Measurements from ENCODE around the gene PALMD. TPM values are rescaled to one million over a fixed set of nuclear protein-coding genes. Genes with fewer than 3 reads are reported as not detected.

PALMD gene
- total RNA-seq: 10 to 100 TPM; 12.1 to 42.5 TPM
- polyA plus RNA-seq (ENCODE audit: insufficient read length in 2 of 2): 10 to 100 TPM; 13.7 to 15.3 TPM
- long read RNA-seq, donor 1, full-length matches to known transcripts: 4 of 4 reads
- long read RNA-seq, donor 1, partial matches to known transcripts: 0 of 4 reads
- long read RNA-seq, donor 1, other reads (novel, unspliced or antisense): 0 of 4 reads
- long read RNA-seq, donor 2, partial matches to known transcripts: 0 of 2 reads
- long read RNA-seq, donor 2, other reads (novel, unspliced or antisense): 0 of 2 reads
- long read RNA-seq, donor 3, partial matches to known transcripts: 0 of 8 reads
- long read RNA-seq, donor 3, other reads (novel, unspliced or antisense): 0 of 8 reads
- long read RNA-seq, donor 4, transcript PALMD-201 (8 exons, 2,510 nt): major isoform, 5 of 17 reads
- long read RNA-seq, donor 4, partial matches to known transcripts: 9 of 17 reads
- long read RNA-seq, donor 4, other reads (novel, unspliced or antisense): 0 of 17 reads

DNA sequence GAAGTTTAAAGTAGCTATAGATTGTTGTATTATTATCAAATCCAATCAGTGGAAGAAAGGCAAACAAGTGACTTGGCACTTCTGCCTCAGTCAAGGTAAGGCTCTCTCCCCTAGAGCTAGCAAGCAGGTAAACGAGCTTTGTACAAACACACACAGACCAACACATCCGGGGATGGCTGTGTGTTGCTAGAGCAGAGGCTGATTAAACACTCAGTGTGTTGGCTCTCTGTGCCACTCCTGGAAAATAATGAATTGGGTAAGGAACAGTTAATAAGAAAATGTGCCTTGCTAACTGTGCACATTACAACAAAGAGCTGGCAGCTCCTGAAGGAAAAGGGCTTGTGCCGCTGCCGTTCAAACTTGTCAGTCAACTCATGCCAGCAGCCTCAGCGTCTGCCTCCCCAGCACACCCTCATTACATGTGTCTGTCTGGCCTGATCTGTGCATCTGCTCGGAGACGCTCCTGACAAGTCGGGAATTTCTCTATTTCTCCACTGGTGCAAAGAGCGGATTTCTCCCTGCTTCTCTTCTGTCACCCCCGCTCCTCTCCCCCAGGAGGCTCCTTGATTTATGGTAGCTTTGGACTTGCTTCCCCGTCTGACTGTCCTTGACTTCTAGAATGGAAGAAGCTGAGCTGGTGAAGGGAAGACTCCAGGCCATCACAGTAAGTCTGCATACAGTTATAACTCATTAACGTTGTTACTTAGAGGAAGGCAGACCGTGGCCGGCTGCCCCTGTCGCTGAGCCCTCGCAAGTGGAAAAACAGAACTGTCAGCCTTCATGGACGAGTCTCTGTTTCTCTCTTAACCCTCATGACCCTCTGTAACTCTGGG lies at the start of gene PALMD:
PALMD (plus strand) TSS at position 415 of the 833 bp plus-strand sequence; CDS start at position 620, 205 bp downstream.
- H3K27ac ChIP-seq (ENCODE audit: low read depth, low read length): peak within 1 kb of the TSS; percentile 65
- H3K4me1 ChIP-seq (ENCODE audit: control insufficient read depth, insufficient read depth, low read length): peaks cover 8% of the 10 kb centered on the region
- no peaks in the 10 kb centered on the region for H3K9me3 ChIP-seq (ENCODE audit: control insufficient read depth, insufficient read depth, low read length)
- WGBS (ENCODE audit: insufficient coverage): 7% methylated on average over 13 of the region's 17 CpGs
- no peaks in the 10 kb centered on the region for H3K36me3 ChIP-seq (ENCODE audit: control insufficient read depth, insufficient read depth, low read length)
- no peaks in the 10 kb centered on the region for H3K27me3 ChIP-seq (ENCODE audit: control insufficient read depth, insufficient read depth, low read length)
- DNase-seq (ENCODE audit: low read depth in 4 of 6, low spot score in 6 of 6): peak in 2 of 6 donors; percentile 67 to 89
- peak within 1 kb of the TSS; percentile 43 for H3K4me3 ChIP-seq (ENCODE audit: low read depth, low read length)

- Histone ChIP-seq H3K4me1 (ENCODE audit: control insufficient read depth, insufficient read depth, low read length) (no peaks in the 10 kb centered on the region), H3K27me3 (ENCODE audit: control insufficient read depth, insufficient read depth, low read length) (no peaks in the 10 kb centered on the region), H3K4me3 (ENCODE audit: low read depth, low read length) (no peak overlapping the region), H3K27ac (ENCODE audit: low read depth, low read length) (no peak overlapping the region), H3K9me3 (ENCODE audit: control insufficient read depth, insufficient read depth, low read length) (no peaks in the 10 kb centered on the region), H3K36me3 (ENCODE audit: control insufficient read depth, insufficient read depth, low read length) (no peaks in the 10 kb centered on the region)
- WGBS (ENCODE audit: insufficient coverage): 71% methylated on average over 1 of the region's 2 CpGs
- no peak for DNase-seq (ENCODE audit: low read depth in 4 of 6, low spot score in 6 of 6)
Measured at GRCh38 chr1:99598738-99599411, 47.0 kb upstream of the PALMD start.

DNA sequence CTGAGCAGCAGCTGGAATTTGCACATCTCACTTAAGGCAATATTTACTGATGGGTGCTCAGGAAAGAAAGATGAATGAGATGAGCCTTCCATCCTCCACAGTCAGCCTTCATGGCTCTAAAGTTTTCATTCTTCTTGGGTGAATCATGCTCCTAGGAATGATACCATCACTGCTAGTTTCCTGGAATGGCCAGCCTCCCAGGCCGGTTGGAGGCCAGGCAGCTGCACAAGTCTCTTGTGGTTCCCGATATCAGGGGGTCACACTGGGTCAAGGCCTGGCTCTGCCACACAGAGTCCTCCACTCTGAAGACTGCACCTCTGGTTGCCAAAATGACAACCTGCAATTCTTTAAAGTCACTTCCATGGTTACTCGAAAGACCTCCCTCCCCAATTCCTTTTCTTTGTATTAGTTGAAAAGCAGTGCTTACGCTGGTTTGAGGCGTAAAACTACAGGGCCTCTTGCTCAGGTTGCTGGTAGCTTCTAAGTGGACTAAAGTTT lies 46.2 kb upstream of the PALMD start:
- H3K27ac ChIP-seq (ENCODE audit: low read depth, low read length): no peak overlapping the region
- no peak overlapping the region for H3K4me3 ChIP-seq (ENCODE audit: low read depth, low read length)
- no peaks in the 10 kb centered on the region for H3K36me3 ChIP-seq (ENCODE audit: control insufficient read depth, insufficient read depth, low read length)
- H3K9me3 ChIP-seq (ENCODE audit: control insufficient read depth, insufficient read depth, low read length): no peaks in the 10 kb centered on the region
- H3K27me3 ChIP-seq (ENCODE audit: control insufficient read depth, insufficient read depth, low read length): no peaks in the 10 kb centered on the region
- DNase-seq (ENCODE audit: low read depth in 4 of 6, low spot score in 6 of 6): no peak
- WGBS (ENCODE audit: insufficient coverage): 34% methylated on average over 2 of the region's 5 CpGs
- H3K4me1 ChIP-seq (ENCODE audit: control insufficient read depth, insufficient read depth, low read length): no peaks in the 10 kb centered on the region

- no CpG with 5 or more reads among the region's 3 CpGs for whole genome bisulfite sequencing (ENCODE audit: insufficient coverage)
- H3K4me1 ChIP-seq (ENCODE audit: control insufficient read depth, insufficient read depth, low read length): no peaks in the 10 kb centered on the region
- peaks cover 1% of the 10 kb centered on the region for H3K9me3 ChIP-seq (ENCODE audit: control insufficient read depth, insufficient read depth, low read length)
- DNase-seq (ENCODE audit: low read depth in 4 of 6, low spot score in 6 of 6): peak in 2 of 6 donors; percentile 71 to 75
- H3K4me3 ChIP-seq (ENCODE audit: low read depth, low read length): no peak overlapping the region
- H3K27me3 ChIP-seq (ENCODE audit: control insufficient read depth, insufficient read depth, low read length): no peaks in the 10 kb centered on the region
- H3K36me3 ChIP-seq (ENCODE audit: control insufficient read depth, insufficient read depth, low read length): no peaks in the 10 kb centered on the region
- H3K27ac ChIP-seq (ENCODE audit: low read depth, low read length): no peak overlapping the region
Measured at GRCh38 chr1:99600782-99601181, 45.1 kb upstream of the PALMD start.

GRCh38 chr1:99601208-99601607 lies 44.7 kb upstream of the PALMD start:
- Histone ChIP-seq H3K27ac (ENCODE audit: low read depth, low read length) (no peak overlapping the region), H3K36me3 (ENCODE audit: control insufficient read depth, insufficient read depth, low read length) (no peaks in the 10 kb centered on the region), H3K27me3 (ENCODE audit: control insufficient read depth, insufficient read depth, low read length) (no peaks in the 10 kb centered on the region), H3K4me3 (ENCODE audit: low read depth, low read length) (no peak overlapping the region), H3K4me1 (ENCODE audit: control insufficient read depth, insufficient read depth, low read length) (no peaks in the 10 kb centered on the region), H3K9me3 (ENCODE audit: control insufficient read depth, insufficient read depth, low read length) (peaks cover 1% of the 10 kb centered on the region)
- DNase-seq (ENCODE audit: low read depth in 4 of 6, low spot score in 6 of 6): peak in 2 of 6 donors; percentile 16 to 18
- no CpG with 5 or more reads among the region's 3 CpGs for WGBS (ENCODE audit: insufficient coverage)

- H3K4me1 ChIP-seq (ENCODE audit: control insufficient read depth, insufficient read depth, low read length): no peaks in the 10 kb centered on the region
- H3K27me3 ChIP-seq (ENCODE audit: control insufficient read depth, insufficient read depth, low read length): no peaks in the 10 kb centered on the region
- H3K4me3 ChIP-seq (ENCODE audit: low read depth, low read length): no peak overlapping the region
- no peak overlapping the region for H3K27ac ChIP-seq (ENCODE audit: low read depth, low read length)
- WGBS (ENCODE audit: insufficient coverage): no CpG with 5 or more reads among the region's 4 CpGs
- DNase-seq (ENCODE audit: low read depth in 4 of 6, low spot score in 6 of 6): no peak
- no peaks in the 10 kb centered on the region for H3K36me3 ChIP-seq (ENCODE audit: control insufficient read depth, insufficient read depth, low read length)
- H3K9me3 ChIP-seq (ENCODE audit: control insufficient read depth, insufficient read depth, low read length): peaks cover 1% of the 10 kb centered on the region
Measured at GRCh38 chr1:99601709-99602403, 44.1 kb upstream of the PALMD start.

DNA sequence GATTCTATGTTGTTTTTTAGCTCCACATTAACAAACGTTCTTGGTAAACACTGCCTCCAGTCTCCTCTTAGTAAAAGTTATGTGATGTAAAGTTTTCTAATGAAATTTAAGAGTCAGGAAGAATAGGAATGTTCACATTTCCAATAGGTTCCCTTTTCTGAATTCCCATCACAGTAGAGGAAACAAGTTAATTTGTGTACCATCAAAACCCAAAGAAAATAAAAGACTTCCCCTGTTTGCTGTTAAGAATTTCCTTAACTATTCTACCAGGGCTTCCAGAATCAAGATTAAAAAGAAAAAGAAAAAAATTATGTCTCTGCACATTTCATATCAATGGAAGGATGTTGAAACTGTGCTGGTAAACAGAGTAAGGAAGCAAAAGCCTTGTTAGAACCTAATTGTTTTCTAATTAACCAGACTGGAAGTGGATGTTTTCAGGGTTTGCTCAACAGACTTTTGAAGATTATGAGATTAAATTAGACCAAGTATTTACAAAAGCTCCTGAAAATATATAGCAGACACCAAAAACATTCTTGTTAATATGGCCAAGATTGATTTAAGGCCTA lies 43.4 kb upstream of the PALMD start:
- no peaks in the 10 kb centered on the region for H3K4me1 ChIP-seq (ENCODE audit: control insufficient read depth, insufficient read depth, low read length)
- H3K36me3 ChIP-seq (ENCODE audit: control insufficient read depth, insufficient read depth, low read length): no peaks in the 10 kb centered on the region
- no peak for DNase-seq (ENCODE audit: low read depth in 4 of 6, low spot score in 6 of 6)
- H3K9me3 ChIP-seq (ENCODE audit: control insufficient read depth, insufficient read depth, low read length): peaks cover 1% of the 10 kb centered on the region
- H3K27ac ChIP-seq (ENCODE audit: low read depth, low read length): no peak overlapping the region
- H3K27me3 ChIP-seq (ENCODE audit: control insufficient read depth, insufficient read depth, low read length): no peaks in the 10 kb centered on the region
- no CpG with 5 or more reads among the region's 1 CpG for WGBS (ENCODE audit: insufficient coverage)
- no peak overlapping the region for H3K4me3 ChIP-seq (ENCODE audit: low read depth, low read length)

DNA sequence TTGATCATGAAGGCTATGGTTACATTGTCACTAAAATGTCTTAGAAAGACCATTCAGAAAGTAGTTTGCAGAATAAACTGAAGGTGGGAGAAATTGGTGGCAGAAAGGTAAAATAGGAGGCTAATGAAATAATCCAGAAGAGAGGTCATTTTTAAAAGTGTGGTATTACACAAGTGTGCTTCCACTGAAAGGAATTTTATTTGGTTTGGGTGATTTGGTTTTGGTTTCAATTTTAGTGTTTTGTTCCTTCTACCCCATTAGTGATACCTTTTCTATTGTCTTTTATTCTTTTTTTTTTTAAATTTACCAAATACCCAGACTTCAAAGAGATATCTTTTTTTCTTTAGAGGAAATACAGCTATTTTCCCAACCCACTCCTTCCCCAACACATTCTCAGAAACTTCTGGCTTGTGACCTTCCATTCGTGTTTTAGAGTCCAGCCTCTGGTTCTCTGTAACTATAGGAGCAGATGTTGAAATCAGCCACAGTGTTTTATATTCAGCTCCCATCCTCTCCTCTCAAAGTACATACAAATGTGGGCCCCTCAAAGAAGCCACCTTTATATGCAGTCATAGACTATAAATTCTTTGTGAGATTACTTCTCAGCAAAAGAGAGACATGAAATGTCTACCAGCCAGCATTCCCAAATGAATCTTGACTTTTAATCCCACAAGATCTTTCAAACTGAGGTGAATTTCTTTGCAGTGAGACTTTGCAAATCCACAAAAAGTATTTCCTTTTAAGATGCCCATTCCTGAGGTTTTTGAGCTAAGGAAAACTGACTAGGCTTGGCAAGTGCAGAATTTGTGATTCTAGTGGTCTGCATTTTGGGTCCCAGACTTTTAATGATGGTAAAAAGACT lies 42.0 kb upstream of the PALMD start:
- Histone ChIP-seq H3K4me3 (ENCODE audit: low read depth, low read length) (no peak overlapping the region), H3K36me3 (ENCODE audit: control insufficient read depth, insufficient read depth, low read length) (no peaks in the 10 kb centered on the region), H3K27me3 (ENCODE audit: control insufficient read depth, insufficient read depth, low read length) (no peaks in the 10 kb centered on the region), H3K27ac (ENCODE audit: low read depth, low read length) (no peak overlapping the region), H3K9me3 (ENCODE audit: control insufficient read depth, insufficient read depth, low read length) (peaks cover 4% of the 10 kb centered on the region), H3K4me1 (ENCODE audit: control insufficient read depth, insufficient read depth, low read length) (no peaks in the 10 kb centered on the region)
- no CpG with 5 or more reads among the region's 1 CpG for WGBS (ENCODE audit: insufficient coverage)
- DNase-seq (ENCODE audit: low read depth in 4 of 6, low spot score in 6 of 6): peak in 1 of 6 donors; percentile 17

All from spinal cord (tissue), 10 donors.